ENCODE data around the gene RASGEF1C.

Gene RASGEF1C

DNA sequence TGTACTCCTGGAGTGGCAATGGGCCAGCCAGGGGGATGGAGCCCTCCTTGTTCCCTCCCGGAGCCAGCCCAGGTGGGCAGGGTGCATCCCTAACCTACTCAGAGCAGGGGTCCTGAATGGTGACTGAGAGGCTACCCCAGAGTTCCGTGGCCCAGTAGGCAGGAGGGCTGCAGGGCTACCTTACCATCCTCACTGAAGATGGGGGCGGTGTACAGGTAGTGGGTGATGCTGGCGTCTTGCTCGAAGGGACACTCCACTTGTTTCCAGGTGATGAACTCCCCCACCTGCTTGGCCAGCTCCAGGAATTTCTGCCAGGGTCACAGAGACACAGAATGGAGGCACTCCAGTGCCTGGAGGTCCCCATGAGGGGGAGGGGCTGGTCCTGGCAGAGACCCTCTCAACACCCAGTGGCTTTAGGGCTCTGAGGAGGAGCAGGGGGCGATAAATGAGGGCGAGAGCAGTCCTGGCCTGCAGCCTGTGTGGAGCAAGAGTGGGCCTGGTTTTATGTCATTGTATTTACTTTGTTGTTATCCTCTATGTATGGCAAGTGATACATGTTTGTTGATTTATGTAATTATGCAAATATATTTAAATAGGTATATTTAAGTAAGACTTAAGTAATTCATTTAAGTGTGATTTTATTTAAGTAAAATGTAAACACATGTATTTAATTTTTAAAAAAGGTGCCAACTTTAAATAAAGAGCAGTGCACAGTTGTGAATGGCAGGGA lies 97.6 kb downstream of the RASGEF1C start:
- H3K4me1 ChIP-seq (ENCODE audit: insufficient read depth, low read length, poor library complexity, severe bottlenecking), result no peaks in the 10 kb centered on the region
- no peaks in the 10 kb centered on the region for H4K20me1 ChIP-seq (ENCODE audit: insufficient read depth, low read length, poor library complexity, severe bottlenecking)
- no peak overlapping the region for H3K4me2 ChIP-seq (ENCODE audit: low read depth, low read length, poor library complexity, severe bottlenecking)
- no peaks in the 10 kb centered on the region for H3F3A ChIP-seq (ENCODE audit: low read depth)
- H2AFZ ChIP-seq (ENCODE audit: low read length), result no peak overlapping the region
- H3K9ac ChIP-seq (ENCODE audit: low read depth, low read length, poor library complexity, severe bottlenecking), result no peak overlapping the region
- H3K27me3 ChIP-seq (ENCODE audit: insufficient read depth, low read length, poor library complexity, severe bottlenecking), result no peaks in the 10 kb centered on the region
- no peaks in the 10 kb centered on the region for H3K79me2 ChIP-seq (ENCODE audit: insufficient read depth, low read length)
- 0 out of 2 replicates have a peak, but pooled peaks cover 4% of the 10 kb centered on the region for H3K9me3 ChIP-seq (ENCODE audit: insufficient read depth, low read depth, low read length)
- H3K36me3 ChIP-seq (ENCODE audit: insufficient read depth, low read length), result no peaks in the 10 kb centered on the region
- no peak overlapping the region for H3K4me3 ChIP-seq (ENCODE audit: low read length, poor library complexity, severe bottlenecking)
- TF ChIP-seq, protein P1, sequence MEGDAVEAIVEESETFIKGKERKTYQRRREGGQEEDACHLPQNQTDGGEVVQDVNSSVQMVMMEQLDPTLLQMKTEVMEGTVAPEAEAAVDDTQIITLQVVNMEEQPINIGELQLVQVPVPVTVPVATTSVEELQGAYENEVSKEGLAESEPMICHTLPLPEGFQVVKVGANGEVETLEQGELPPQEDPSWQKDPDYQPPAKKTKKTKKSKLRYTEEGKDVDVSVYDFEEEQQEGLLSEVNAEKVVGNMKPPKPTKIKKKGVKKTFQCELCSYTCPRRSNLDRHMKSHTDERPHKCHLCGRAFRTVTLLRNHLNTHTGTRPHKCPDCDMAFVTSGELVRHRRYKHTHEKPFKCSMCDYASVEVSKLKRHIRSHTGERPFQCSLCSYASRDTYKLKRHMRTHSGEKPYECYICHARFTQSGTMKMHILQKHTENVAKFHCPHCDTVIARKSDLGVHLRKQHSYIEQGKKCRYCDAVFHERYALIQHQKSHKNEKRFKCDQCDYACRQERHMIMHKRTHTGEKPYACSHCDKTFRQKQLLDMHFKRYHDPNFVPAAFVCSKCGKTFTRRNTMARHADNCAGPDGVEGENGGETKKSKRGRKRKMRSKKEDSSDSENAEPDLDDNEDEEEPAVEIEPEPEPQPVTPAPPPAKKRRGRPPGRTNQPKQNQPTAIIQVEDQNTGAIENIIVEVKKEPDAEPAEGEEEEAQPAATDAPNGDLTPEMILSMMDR (conservative IDR thresholded peaks at IDR 0.05; ENCODE audit: low read length), result no peak
- no peak for TF ChIP-seq EZH2phosphoT487 (IDR thresholded peaks at IDR 0.05; ENCODE audit: borderline replicate concordance)
- H3K9me2 ChIP-seq (replicated peaks; ENCODE audit: low read depth, low read length), result no peaks in the 10 kb centered on the region

DNA sequence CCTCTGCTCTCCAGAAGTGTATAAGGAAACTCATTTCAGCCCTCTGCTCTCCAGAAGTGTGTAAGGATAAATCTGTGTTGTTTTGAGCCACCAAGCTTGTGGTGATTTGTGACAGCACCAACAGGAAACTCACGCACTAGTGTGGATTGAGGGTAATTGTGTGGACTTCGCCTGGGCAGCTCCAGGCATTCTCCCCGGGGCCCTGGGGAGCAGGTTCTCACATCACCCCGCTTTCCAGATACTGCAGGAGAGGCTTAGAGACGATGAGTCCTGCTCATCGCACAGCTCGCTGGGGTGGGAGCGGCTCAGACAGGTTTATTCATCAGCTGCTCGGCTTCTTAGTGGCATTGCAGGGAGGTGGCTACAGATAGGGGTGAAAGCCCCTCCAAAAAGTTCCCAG lies 99.1 kb downstream of the RASGEF1C start:
- no peak overlapping the region for H3K9ac ChIP-seq (ENCODE audit: low read depth, low read length, poor library complexity, severe bottlenecking)
- H3K9me3 ChIP-seq (ENCODE audit: insufficient read depth, low read depth, low read length), result 0 out of 2 replicates have a peak, but pooled peaks cover 4% of the 10 kb centered on the region
- no peaks in the 10 kb centered on the region for H3K4me1 ChIP-seq (ENCODE audit: insufficient read depth, low read length, poor library complexity, severe bottlenecking)
- H3F3A ChIP-seq (ENCODE audit: low read depth), result no peaks in the 10 kb centered on the region
- H3K4me2 ChIP-seq (ENCODE audit: low read depth, low read length, poor library complexity, severe bottlenecking), result no peak overlapping the region
- H3K79me2 ChIP-seq (ENCODE audit: insufficient read depth, low read length), result no peaks in the 10 kb centered on the region
- no peak overlapping the region for H2AFZ ChIP-seq (ENCODE audit: low read length)
- no peak overlapping the region for H3K4me3 ChIP-seq (ENCODE audit: low read length, poor library complexity, severe bottlenecking)
- no peaks in the 10 kb centered on the region for H3K27me3 ChIP-seq (ENCODE audit: insufficient read depth, low read length, poor library complexity, severe bottlenecking)
- TF ChIP-seq EZH2phosphoT487 (IDR thresholded peaks at IDR 0.05; ENCODE audit: borderline replicate concordance), result no peak
- TF ChIP-seq, protein P1 (conservative IDR thresholded peaks at IDR 0.05; ENCODE audit: low read length), result no peak
- H4K20me1 ChIP-seq (ENCODE audit: insufficient read depth, low read length, poor library complexity, severe bottlenecking), result no peaks in the 10 kb centered on the region
- H3K9me2 ChIP-seq (replicated peaks; ENCODE audit: low read depth, low read length), result no peaks in the 10 kb centered on the region
- H3K36me3 ChIP-seq (ENCODE audit: insufficient read depth, low read length), result no peaks in the 10 kb centered on the region

DNA sequence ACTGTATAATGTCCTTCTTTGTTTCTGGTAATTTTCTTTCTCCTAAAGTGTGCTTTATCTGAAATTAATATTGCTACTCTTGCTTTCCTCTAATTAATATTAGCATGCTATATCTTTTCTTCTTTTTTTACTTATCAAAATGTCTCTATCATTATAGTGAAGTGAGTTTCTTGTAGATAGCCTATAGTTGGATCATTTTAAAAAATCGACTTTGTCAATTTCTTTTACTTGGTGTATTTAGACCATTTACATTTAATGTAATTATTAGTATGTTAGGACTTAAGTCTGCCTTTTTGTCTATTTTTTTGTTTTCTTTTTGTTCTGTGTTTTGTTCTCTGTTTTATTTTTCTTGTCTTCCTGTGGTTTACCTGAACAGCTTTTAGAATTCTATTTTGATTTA lies 102.0 kb downstream of the RASGEF1C start:
- H2AFZ ChIP-seq (ENCODE audit: low read length), result no peak overlapping the region

More for the DNA sequence above, 102.0 kb downstream of the RASGEF1C start:
- no peak overlapping the region for H3K4me3 ChIP-seq (ENCODE audit: low read length, poor library complexity, severe bottlenecking)
- no peaks in the 10 kb centered on the region for H3K4me1 ChIP-seq (ENCODE audit: insufficient read depth, low read length, poor library complexity, severe bottlenecking)
- H3K9me3 ChIP-seq (ENCODE audit: insufficient read depth, low read depth, low read length), result 0 out of 2 replicates have a peak, but pooled peaks cover 4% of the 10 kb centered on the region
- no peak overlapping the region for H3K4me2 ChIP-seq (ENCODE audit: low read depth, low read length, poor library complexity, severe bottlenecking)
- no peak for TF ChIP-seq EZH2phosphoT487 (IDR thresholded peaks at IDR 0.05; ENCODE audit: borderline replicate concordance)
- TF ChIP-seq, protein P1 (conservative IDR thresholded peaks at IDR 0.05; ENCODE audit: low read length), result no peak
- no peaks in the 10 kb centered on the region for H3F3A ChIP-seq (ENCODE audit: low read depth)
- H3K79me2 ChIP-seq (ENCODE audit: insufficient read depth, low read length), result no peaks in the 10 kb centered on the region
- H4K20me1 ChIP-seq (ENCODE audit: insufficient read depth, low read length, poor library complexity, severe bottlenecking), result no peaks in the 10 kb centered on the region
- H3K9me2 ChIP-seq (replicated peaks; ENCODE audit: low read depth, low read length), result no peaks in the 10 kb centered on the region
- H3K9ac ChIP-seq (ENCODE audit: low read depth, low read length, poor library complexity, severe bottlenecking), result no peak overlapping the region
- no peaks in the 10 kb centered on the region for H3K36me3 ChIP-seq (ENCODE audit: insufficient read depth, low read length)
- H3K27me3 ChIP-seq (ENCODE audit: insufficient read depth, low read length, poor library complexity, severe bottlenecking), result no peaks in the 10 kb centered on the region
